Neuron (in vitro differentiated cells): Measurements from ENCODE around the gene DGKB.

Experiments used
- H2AFZ ChIP-seq: one replicate; pipeline ENCODE4 v1.6.1; 2013; ENCODE audit warnings: low read depth, mild to moderate bottlenecking, inconsistent platforms, low read length, moderate library complexity
- H3K27me3 ChIP-seq: one replicate; pipeline ENCODE4 v1.6.1; 2013; ENCODE audit warnings: low read length; ENCODE audit not compliant: insufficient read depth
- H3K36me3 ChIP-seq: one replicate; pipeline ENCODE4 v1.6.1; 2013; ENCODE audit warnings: low read length; ENCODE audit not compliant: insufficient read depth
- H3K4me1 ChIP-seq: one replicate; pipeline ENCODE4 v1.6.1; 2013; ENCODE audit warnings: low read length; ENCODE audit not compliant: insufficient read depth
- H3K4me3 ChIP-seq: 2 replicates; pipeline ENCODE4 v1.5.1; 2013; ENCODE audit warnings: mild to moderate bottlenecking, low read length, moderate library complexity
- H3K9me3 ChIP-seq: one replicate; pipeline ENCODE4 v1.6.1; 2013; ENCODE audit warnings: low read length

DGKB gene

DNA sequence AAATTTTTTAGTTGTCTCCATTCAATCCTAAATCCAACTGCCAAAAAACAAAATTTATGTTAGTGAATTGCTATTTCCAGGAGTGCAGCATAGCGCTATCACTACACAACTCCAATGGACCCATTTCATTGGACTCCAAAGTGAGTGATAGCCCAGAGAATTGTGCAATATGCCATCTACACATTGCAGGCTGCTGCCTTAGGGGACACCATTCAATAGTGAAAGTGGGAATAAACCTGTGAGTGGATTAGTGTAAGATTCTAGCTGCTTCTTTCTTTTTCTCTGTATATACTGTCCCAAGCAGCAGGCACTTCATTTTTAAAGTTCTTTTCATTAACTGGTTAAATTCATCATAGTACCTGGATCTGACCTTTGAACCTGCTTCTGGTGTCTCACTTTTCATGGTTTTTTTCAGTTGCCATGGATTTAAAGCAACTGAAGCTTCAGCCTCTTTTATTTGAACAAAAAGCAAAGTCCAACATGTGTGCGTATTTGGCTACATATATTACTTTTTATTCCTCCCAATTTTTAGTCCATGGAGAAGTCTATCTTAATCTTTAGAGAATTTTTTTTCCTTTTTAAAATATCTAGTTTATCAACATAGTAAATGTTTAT lies 97.3 kb downstream of the DGKB start:
- H3K4me3 ChIP-seq: no peak overlapping the region
- H3K27me3 ChIP-seq: no peaks in the 10 kb centered on the region
- H3K4me1 ChIP-seq: no peaks in the 10 kb centered on the region
- H3K36me3 ChIP-seq: no peaks in the 10 kb centered on the region
- no peak overlapping the region for H2AFZ ChIP-seq
- no peaks in the 10 kb centered on the region for H3K9me3 ChIP-seq

DNA sequence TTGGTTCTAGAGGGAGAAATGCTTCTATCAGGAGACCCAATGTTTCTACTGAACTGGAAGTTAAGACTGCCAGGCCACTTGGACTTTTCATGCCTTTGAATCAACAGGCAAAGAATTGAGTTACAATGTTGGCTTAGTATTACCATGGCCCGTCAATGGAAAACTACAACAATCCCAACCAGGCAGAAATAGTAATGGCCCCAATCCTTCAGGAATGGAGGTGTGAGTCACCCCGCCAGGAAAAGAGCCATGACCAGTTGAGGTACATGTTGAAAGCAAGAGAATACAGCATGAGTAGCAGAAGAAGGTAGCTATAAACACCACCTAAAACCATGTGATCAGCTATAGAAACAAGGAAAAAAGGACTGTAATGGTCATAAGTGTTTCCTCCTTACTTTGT lies 101.9 kb downstream of the DGKB start:
- Histone ChIP-seq H3K9me3 (peaks cover 3% of the 10 kb centered on the region), H3K4me3 (no peak overlapping the region), H3K4me1 (no peaks in the 10 kb centered on the region), H3K27me3 (no peaks in the 10 kb centered on the region), H3K36me3 (no peaks in the 10 kb centered on the region), H2AFZ (no peak overlapping the region)

GRCh38 chr7:14793151-14793550 lies 109.4 kb downstream of the DGKB start:
- H2AFZ ChIP-seq: no peak overlapping the region
- no peaks in the 10 kb centered on the region for H3K4me1 ChIP-seq
- no peaks in the 10 kb centered on the region for H3K36me3 ChIP-seq
- no peak overlapping the region for H3K4me3 ChIP-seq
- H3K9me3 ChIP-seq: peaks cover 3% of the 10 kb centered on the region
- no peaks in the 10 kb centered on the region for H3K27me3 ChIP-seq

- no peak overlapping the region for H2AFZ ChIP-seq
- no peaks in the 10 kb centered on the region for H3K27me3 ChIP-seq
- no peak overlapping the region for H3K4me3 ChIP-seq
- no peaks in the 10 kb centered on the region for H3K9me3 ChIP-seq
- H3K4me1 ChIP-seq: no peaks in the 10 kb centered on the region
- no peaks in the 10 kb centered on the region for H3K36me3 ChIP-seq
Measured at GRCh38 chr7:14787551-14787950, 115.0 kb downstream of the DGKB start.

- no peak overlapping the region for H2AFZ ChIP-seq
- no peaks in the 10 kb centered on the region for H3K27me3 ChIP-seq
- H3K36me3 ChIP-seq: no peaks in the 10 kb centered on the region
- H3K4me1 ChIP-seq: no peaks in the 10 kb centered on the region
- no peak overlapping the region for H3K4me3 ChIP-seq
- H3K9me3 ChIP-seq: no peaks in the 10 kb centered on the region
Measured at GRCh38 chr7:14786314-14786895, 116.1 kb downstream of the DGKB start.

DNA sequence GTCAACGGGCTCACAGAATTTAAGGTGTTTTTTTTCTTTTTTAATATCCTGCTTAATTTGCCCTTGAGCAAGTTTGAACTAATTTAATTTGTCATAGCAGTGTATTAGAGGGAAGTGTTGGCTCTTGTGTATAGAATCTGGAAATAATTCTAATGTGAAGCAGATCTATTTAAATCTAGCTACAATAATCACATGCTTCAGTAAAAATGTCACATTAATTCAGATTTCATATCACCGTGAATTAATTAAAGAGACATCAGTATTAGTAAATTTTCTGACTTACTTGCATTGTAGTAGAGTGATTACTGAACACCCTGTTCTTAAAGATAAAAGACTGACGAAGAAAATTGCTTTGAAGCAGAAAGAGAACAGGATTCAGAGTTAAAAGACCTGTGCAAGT lies 124.7 kb downstream of the DGKB start:
- H3K4me3 ChIP-seq: no peak overlapping the region
- H3K4me1 ChIP-seq: no peaks in the 10 kb centered on the region
- no peaks in the 10 kb centered on the region for H3K36me3 ChIP-seq
- H3K27me3 ChIP-seq: no peaks in the 10 kb centered on the region
- peaks cover 7% of the 10 kb centered on the region for H3K9me3 ChIP-seq
- no peak overlapping the region for H2AFZ ChIP-seq

DNA sequence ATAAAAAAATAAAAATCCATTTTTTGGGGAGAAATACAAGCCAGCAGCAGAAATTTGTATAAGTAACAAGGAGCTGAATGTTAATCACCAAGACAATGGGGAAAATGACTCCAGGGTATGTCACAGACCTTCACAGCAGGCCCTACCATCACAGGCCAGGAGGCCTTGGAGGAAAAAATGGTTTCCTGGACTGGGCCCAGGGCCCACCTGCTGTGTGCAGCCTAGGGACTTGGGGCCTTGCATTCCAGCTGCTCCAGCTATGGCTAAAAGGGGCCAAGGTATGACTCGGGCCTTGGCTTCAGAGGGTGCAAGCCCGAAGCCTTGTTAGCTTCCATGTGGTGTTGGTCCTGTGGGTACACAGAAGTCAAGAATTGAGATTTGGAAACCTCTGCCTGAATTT lies 126.3 kb downstream of the DGKB start:
- no peak overlapping the region for H3K4me3 ChIP-seq
- H2AFZ ChIP-seq: no peak overlapping the region
- H3K4me1 ChIP-seq: peaks cover under 1% of the 10 kb centered on the region

GRCh38 chr7:14773729-14774271 lies 128.8 kb downstream of the DGKB start:
- Histone ChIP-seq H3K4me3 (no peak overlapping the region), H3K27me3 (no peaks in the 10 kb centered on the region)

More for the DNA sequence above, 126.3 kb downstream of the DGKB start:
- no peaks in the 10 kb centered on the region for H3K36me3 ChIP-seq
- no peaks in the 10 kb centered on the region for H3K27me3 ChIP-seq
- H3K9me3 ChIP-seq: peaks cover 7% of the 10 kb centered on the region

DNA sequence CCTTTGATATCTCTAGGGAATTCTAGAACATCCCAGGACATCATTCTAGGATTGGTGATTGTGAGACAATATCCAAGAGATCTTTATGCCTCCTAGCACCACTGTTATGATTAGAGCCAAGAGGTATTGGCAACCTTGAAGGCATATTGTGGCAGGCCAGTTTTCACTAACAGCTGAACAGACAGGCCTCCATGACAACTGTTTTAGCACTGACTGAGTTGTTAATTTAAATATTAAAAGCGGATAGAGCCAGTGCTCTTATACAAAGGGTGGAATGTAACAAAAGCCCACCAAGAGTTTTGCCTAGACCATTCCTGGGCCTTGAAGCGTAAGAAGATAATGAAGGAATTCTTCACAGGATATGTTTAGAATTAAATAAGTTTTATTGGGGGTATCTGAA lies 131.9 kb downstream of the DGKB start:
- H3K4me3 ChIP-seq: no peak overlapping the region
- H3K36me3 ChIP-seq: no peaks in the 10 kb centered on the region
- H3K27me3 ChIP-seq: no peaks in the 10 kb centered on the region
- H3K9me3 ChIP-seq: no peaks in the 10 kb centered on the region
- H2AFZ ChIP-seq: no peak overlapping the region
- H3K4me1 ChIP-seq: peaks cover 14% of the 10 kb centered on the region

More at GRCh38 chr7:14773729-14774271, 128.8 kb downstream of the DGKB start:
- peaks cover 14% of the 10 kb centered on the region for H3K4me1 ChIP-seq
- no peak overlapping the region for H2AFZ ChIP-seq
- H3K36me3 ChIP-seq: no peaks in the 10 kb centered on the region
- H3K9me3 ChIP-seq: peaks cover 7% of the 10 kb centered on the region

DNA sequence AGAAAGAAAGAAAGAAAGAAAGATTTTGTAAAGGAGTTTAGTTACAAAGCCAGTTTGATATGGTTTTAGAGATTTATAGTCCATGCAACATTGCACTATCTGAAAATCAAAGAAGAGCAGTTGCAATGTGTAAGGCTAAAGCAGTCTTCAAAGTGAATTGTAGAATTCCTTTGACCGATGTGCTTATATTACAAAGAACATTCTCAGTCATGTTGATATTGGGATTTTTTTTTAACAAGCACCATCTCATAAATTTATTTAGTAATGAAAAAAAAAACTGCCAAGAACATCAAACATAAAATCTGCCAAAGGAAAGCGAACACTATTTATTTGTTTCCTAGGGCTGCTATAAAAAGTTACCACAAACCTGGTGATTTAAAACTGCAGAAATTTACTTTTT lies 133.3 kb downstream of the DGKB start:
- Histone ChIP-seq H3K27me3 (no peaks in the 10 kb centered on the region), H3K9me3 (no peaks in the 10 kb centered on the region), H2AFZ (no peak overlapping the region), H3K36me3 (no peaks in the 10 kb centered on the region), H3K4me3 (no peak overlapping the region), H3K4me1 (peaks cover 14% of the 10 kb centered on the region)

GRCh38 chr7:14767716-14768425 lies 134.7 kb downstream of the DGKB start:
- Histone ChIP-seq H3K4me1 (peaks cover 14% of the 10 kb centered on the region), H3K9me3 (no peaks in the 10 kb centered on the region), H3K4me3 (no peak overlapping the region), H3K27me3 (no peaks in the 10 kb centered on the region), H3K36me3 (no peaks in the 10 kb centered on the region), H2AFZ (no peak overlapping the region)

DNA sequence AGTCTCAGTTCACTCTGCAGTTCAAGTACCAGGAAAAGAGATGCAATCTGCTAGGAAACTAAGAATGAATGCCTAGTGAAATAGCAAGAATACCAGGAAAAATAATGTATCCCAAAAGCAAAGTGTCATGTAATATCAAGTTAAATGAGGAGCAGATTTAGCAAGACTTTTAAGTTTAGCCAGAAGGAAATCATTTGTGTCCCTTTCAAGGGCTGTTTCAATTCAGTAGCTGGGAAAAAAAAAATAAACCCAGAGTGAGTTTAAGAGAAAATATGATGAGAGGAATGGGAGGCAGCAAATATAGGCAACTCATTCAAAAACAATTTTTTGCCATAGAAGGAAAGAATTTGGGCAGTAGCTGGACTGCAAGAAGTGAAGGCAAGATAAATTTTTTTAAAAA lies 135.8 kb downstream of the DGKB start:
- H3K27me3 ChIP-seq: no peaks in the 10 kb centered on the region
- H3K9me3 ChIP-seq: no peaks in the 10 kb centered on the region
- H3K4me1 ChIP-seq: peaks cover 14% of the 10 kb centered on the region
- no peak overlapping the region for H2AFZ ChIP-seq
- H3K4me3 ChIP-seq: no peak overlapping the region
- no peaks in the 10 kb centered on the region for H3K36me3 ChIP-seq

DNA sequence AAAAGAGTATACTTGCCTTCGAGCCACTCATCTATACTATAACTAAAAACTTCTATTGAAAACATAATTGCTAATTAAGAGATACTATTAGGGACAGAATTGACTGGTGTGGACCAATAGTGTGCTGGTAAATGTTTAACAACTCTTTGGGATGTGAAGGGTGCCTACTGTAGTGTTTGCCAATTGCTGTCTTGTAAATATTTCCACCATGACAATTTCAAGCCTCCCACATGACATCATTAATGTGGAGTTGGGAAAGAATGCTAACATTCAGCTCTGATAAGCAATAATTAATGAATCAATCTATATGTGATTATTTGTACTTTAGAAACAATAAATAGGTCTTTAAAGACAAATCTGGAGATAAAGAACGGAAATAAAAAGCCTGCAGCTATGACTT lies 136.8 kb downstream of the DGKB start:
- Histone ChIP-seq H2AFZ (no peak overlapping the region), H3K36me3 (no peaks in the 10 kb centered on the region), H3K9me3 (no peaks in the 10 kb centered on the region), H3K4me1 (peaks cover 8% of the 10 kb centered on the region), H3K27me3 (no peaks in the 10 kb centered on the region), H3K4me3 (no peak overlapping the region)
